ENCODE data around the gene GTF3C4.
"Not testable (repeated sequence)": the region's sequence is repeated elsewhere in the genome, so short reads cannot be mapped to it uniquely, and the experiment has no call there.

GTF3C4 gene

DNA sequence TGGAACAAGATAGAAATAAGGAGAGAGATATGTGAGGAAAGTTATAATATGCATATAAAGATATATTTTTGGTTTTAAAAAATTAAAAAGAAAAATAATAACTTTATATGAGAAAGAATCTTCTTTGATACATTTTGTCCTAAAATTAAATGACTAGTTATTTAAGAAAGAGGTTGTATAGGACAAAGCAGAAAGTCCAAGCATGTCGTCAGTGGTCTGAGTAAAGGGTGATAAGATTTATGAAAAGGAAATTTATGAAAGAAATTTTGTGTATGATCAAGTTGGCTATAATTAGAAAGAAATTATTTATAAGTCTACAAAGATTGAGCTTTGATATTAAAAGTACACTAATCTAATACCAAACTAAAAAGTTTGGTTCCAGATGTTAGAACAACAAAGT is 32.0 kb downstream of the GTF3C4 start:
- no peak for DNase-seq

DNA sequence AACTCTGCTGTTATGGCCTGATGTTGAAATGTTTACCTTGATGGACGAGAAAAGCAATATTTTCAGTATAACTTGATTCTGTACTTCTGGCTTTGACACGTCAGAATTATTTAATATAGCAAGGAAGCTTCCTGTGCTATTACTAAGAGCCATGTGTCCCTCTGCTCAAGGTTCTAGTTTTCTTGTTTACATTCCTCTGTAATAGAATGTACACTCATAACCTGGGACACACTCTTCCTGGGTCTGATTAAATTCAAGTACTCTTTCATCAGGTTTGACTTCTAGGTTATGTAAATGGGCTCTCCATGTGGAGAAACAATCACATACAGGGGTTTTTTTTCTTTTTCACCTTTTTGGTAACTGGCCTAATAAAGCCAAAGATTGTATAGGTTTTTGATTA is 33.1 kb downstream of the GTF3C4 start:
- DNase-seq: no peak

DNA sequence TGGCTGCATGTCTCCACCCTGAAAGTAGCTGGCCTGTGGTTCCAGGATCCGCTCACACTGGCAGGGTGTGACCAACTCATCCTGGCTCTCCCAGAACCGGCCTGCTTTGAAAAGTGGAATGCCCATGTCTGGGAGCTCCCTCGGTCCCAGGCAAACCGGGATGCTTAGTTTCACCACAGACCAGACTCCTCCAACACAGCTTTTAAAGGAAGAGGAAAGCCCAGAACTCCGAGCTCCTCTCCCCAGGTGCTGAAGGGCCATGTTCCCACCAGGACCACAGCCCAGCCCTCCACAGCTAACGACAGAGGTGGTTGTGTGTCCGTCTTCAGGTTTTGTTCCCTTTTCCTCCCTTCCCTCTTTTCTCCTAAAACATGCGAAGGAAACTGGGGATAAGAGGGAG is 38.0 kb downstream of the GTF3C4 start:
- DNase-seq: no peak

DNA sequence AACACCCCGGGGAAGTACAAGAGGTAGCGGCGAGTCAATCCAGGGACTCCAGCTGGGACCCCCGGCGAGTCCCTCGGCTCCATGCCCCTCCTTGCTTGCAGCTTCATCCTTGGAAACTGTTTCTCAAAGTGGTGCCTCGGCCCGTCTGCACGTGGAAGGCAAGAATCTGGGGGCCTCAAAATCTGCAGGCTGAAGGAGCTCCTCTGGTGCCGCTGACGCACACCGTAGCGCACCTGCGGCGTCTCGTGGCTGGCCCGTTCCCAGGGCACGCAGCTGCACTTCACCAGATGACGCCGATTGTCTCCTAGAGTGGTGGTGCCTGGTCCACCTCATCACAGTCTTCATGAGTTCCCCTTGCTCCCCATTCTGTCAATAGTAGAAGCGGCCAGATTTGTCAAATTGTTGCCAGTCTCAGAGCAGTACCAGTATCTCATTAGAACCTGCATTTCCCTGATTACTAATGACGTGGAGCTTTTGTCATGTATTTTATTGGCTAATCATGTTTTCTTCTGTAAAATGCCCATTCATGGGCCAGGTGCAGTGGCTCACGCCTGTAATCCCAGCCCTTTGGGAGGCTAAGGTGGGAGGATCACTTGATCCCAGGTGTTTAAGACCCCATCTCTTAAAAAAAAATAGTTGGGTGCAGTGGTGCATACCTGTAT is 38.6 kb downstream of the GTF3C4 start:
- DNase-seq: no peak

DNA sequence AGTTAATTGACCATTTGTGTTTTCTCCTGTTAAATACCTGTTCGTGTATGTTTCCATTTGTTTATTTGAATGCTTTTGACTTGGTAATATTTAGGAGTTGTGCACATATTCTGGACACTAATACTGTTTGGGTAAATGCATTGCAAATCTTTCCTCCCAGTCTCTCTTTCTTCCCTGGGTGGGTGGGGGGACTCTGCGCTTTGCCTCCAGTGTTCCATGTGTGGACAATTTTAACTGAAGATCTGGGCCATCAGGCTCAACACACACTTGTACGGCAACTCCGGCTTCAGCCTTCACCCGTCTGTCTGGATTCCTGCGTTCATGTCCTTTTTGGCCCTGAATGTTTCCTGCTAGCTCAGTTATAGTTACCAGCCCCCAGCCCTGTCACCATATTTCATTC is 40.1 kb downstream of the GTF3C4 start:
- DNase-seq: no peak

DNA sequence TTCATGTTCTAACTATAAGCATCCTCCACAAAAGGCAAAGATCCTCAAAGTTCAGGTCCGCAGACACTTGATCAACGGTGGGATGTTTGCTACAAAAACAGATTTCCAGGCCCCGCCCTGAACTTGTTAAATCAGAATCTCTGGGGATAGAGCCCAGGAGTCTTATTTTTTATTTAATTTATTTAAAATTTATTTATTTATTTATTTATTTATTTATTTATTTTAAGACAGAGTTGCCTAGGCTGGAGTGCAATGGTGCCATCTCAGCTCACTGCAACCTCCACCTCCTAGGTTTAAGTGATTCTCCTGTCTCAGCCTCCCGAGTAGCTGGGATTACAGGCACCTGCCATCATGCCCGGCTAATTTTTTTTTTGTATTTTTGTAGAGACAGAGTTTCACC is 40.9 kb downstream of the GTF3C4 start:
- DNase-seq: not testable (repeated sequence)

DNA sequence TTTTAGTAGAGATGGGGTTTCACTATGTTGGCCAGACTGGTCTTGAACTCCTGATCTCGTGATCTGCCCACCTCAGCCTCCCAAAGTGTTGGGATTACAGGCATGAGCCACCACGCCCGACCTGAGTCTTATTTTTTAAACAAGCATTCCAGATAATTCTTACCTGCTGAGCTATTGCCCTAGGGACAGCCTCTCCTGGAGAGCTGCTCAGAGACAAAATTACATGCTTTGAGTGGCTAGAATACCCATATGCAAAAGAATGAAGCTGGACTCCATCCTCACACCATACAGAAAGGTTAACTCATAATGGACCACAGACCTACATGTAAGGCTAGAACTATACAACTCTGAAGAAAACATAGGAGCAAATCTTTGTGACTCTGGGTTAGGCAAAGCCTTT is 41.6 kb downstream of the GTF3C4 start:
- no peak for DNase-seq

DNA sequence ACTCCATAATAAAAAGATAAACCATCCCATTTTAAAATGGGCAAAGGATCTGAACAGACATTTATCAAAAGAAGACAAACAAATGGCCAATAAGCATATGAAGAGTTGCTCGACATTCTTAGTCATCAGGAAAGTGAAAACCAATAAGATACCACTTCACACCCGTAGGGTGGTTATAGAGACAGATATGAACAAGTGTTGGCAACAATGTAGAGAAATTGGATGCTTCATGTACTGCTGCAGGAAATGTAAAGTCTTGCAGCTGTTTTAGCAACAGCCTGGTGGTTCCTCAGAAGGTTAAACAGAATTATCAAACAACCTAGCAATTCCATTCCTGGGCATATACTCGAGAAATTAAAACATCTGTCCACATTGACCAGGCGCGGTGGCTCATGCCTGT is 42.5 kb downstream of the GTF3C4 start:
- DNase-seq: no peak

DNA sequence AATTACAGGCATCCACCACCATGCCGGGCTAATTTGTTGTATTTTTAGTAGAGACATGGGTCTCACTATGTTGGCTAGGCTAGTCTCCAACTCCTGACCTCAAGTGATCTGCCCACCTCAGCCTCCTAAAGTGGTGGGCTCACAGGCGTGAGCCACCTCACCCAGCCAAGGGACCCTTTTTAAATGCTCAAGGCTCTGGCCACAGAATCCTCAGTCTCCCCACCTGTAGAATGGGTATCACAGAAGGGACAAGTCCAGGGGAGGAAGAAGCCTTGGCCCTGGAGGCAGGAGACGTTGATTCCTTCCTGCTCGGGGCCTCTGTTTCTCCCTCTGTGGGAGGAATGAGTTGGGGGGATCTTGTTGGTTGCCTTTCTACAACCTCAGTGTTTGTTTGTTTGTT is 45.7 kb downstream of the GTF3C4 start:
- DNase-seq: no peak

DNA sequence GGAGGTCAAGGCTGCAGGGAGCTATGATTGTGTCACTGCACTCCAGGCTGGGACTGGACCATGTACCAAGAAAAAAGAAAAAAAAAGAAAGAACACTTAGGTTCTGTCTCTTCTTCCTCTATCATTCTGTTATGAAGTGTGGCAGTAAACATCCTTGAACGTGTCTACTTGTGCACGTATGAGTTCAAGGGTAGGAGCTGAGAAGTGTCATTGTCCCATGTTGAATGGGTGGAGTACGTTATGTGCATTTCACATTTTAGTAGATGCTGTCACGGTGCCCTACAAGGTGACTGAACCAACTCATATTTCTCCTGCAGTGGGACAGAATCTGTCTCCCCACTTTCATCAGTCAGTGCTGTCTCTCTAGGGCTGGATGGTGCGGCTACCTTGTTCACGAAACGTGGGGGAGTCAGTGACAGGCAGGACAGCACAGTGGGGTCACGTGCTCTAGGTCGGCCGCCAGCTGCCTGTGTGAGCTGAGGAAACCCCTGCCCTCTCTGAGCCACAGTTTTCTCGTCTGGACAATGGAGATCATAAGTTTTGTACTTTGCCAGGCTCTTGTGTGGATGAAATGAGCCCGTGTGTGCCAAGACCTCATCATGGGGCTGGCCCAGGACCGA is 47.2 kb downstream of the GTF3C4 start:
- DNase-seq: no peak

DNA sequence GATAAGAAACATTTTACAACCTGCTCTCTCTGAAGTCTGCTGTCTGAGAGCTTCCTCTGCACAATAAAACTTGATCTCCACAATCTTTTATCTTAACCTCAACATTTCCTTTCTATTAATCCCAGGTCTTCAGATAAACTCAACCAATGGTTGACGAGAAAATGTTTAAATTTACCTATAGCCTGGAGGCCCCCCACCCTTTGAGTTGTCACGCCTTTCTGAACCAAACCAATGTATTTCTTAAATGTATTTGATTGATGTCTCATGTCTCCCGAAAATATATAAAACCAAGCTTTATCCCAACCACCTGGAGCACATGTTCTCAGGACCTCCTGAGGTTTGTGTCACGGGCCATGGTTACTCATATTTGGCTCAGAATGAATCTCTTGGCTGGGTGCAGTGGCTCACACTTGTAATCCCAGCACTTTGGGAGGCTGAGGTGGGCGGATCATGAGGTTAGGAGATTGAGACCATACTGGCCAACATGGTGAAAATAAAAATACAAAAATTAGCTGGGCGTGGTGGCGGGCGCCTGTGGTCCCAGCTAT is 48.2 kb downstream of the GTF3C4 start:
- DNase-seq: not testable (repeated sequence)

DNA sequence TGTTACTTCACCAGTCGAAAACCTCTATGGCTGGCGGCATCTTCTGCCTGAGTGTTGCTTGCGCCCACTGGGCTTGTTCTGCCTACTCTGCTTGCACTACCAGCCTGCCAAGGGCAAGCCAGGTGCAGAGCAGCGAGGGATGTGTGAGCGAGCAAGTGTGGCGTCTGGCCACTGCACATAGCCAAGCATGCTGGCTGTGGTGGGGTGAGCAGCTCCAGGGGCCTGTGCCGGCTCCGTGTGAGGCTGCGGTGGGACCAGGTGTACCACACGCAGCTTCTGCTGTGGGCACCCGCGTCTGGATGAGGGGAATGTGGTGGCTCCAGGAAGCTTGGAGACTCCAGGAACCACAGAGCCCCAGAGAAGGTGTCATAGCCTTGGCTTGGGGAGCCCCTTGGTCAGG is 51.4 kb downstream of the GTF3C4 start:
- DNase-seq: no peak

DNA sequence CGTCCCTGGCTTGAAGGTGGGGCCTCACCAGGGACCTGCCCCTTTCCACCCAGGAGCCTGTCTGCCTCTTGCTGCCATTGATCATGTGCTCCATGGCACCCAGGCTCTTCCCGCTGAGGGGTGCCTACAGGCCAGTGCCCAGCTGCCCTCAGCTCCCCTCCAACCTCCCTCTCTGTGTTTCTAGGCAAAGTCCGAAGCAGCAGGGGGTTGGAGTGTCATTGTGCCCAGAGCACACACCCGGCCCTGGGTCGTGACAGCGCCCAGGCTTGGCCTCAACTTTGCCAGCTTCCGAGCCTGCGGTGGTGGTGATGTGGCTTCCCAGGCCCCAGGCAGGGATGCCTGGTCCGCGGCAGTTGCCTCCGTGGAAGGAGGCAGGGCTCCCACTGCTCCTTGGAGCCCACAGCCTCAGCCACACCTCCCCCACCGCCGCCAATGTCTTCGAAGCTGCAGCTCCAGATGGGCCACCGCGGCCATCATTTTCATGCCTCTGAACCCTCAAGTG is 52.4 kb downstream of the GTF3C4 start:
- DNase-seq: no peak

DNA sequence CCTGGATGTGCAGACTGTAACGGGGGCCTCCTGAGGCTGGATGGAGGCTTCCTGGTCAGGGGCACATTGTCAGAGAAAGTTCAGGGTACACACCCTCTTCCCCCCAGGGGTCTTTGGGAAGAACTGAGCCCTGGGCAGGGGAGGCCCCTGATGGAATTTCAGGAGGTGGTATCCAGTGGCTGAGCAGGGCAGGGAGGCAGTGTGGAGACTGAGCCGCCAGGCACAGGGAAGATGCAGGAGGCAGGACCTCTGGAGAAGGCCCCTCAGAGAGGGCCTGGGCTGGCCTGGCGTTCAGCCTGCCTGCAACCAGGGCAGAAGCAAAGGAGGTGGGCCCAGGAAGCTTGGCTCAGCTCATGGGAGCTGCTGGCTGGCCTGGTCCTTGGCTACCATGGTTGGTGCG is 53.5 kb downstream of the GTF3C4 start:
- DNase-seq: no peak

DNA sequence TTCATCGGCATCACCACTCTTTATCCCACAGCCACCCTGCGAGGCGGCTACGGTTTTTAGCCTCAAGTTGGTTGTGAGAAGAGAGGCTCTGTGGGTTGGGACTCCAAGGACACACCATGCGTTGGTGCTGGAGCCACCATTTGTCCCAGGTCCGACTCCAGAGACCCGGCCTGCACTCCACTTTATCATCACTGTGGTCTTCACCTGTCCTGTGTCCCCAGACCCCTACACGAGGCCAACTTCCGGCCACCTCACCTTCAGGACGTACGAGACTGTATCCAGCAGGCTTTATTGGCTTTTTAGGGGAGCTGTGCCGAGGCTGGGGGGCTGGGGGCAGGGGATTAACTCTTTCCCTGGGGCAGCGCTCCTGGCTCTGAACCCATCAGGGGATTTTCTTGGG is 55.0 kb downstream of the GTF3C4 start:
- DNase-seq: no peak

DNA sequence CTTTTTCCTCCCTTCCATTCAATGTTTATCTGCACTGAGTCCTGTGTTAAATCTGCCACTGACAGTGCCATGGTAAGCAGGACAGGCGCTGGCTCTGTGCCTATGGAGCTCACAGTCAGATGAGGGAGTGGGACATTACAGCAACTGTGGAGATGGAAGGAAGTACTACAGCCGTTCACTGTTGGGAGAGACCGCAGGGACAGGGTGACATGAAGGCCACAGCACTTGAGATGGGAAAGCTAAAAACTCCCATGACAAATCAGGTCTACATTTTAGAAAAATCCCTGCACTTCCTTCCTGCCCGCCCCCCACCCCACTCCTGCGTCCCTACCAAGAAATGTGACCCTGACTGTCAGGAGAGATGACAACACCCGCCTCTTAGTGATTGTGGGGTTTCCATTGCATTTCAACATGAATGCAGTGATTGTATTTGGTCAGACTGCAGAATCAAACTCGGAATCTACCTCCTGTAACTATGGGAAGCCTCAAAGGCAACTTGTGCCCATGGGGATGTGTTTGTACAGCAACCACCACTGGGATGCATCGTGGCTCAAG is 56.4 kb downstream of the GTF3C4 start:
- DNase-seq: no peak

DNA sequence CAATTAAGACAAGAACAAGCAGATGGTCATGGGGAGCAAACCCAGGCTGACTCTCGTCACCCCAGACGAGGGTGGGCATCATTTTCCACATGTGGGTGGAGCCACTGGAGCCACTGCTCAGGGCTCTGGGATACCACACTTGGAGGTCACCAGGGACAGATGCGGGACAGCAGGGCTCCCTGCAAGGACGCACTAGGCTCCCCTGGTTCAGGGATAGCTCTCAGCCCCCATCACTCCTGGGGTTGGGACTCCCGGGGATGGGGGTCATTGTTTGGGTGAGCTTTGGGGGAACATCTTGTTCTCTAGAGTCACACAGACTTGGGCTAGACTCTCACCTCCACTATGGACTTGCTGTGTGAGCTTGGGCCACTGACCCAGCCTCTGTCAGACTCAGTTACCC is 57.8 kb downstream of the GTF3C4 start:
- no peak for DNase-seq

DNA sequence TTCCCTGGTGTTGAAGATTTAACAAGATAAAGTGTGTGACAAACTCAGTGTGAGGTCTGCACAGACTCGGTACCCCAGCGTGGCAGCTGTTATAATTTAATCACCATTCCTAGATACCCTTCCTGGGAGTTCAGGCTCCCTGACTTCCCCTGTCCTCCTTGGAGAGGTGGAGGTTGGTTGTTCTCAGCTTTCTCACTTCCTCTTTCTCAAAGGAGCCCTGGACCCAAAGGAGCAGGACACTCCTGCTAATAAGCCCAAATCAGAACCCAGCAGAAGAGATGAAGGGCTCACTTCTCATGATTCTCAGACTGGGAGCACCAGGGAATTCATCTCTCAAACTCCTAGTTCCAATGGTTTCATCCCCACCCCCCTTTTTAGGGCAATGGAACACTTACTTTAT is 58.2 kb downstream of the GTF3C4 start:
- no peak for DNase-seq

DNA sequence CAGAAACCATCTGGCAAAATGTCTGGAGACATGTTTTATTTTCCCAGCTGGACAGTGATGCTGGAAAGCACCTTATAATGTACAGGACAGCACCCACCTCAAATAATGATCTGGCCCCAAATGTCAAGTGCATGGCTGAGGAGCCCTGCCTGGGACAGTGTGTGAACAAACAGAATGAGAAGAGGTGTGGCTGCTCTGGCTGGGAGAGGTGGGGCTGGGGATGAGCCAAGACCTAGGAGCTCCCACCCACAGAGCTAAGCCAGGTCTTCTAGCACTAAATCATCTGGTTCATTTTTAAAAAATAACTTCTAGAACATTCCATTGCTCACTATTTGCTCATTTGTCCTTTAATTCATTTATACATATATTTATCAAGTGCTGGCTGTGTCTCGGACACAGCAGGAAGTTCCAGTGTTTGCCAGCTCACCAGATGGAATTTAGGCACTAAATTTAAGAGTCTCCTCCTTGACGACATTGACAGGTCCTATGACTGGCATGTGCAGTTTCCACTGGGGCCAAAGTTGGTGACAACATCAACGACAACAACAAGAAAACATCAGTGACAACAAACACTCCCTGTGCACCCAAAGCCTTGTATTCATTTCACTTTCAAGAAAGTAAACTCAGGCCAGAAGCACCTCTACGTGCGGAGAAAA is 59.1 kb downstream of the GTF3C4 start:
- no peak for DNase-seq

DNA sequence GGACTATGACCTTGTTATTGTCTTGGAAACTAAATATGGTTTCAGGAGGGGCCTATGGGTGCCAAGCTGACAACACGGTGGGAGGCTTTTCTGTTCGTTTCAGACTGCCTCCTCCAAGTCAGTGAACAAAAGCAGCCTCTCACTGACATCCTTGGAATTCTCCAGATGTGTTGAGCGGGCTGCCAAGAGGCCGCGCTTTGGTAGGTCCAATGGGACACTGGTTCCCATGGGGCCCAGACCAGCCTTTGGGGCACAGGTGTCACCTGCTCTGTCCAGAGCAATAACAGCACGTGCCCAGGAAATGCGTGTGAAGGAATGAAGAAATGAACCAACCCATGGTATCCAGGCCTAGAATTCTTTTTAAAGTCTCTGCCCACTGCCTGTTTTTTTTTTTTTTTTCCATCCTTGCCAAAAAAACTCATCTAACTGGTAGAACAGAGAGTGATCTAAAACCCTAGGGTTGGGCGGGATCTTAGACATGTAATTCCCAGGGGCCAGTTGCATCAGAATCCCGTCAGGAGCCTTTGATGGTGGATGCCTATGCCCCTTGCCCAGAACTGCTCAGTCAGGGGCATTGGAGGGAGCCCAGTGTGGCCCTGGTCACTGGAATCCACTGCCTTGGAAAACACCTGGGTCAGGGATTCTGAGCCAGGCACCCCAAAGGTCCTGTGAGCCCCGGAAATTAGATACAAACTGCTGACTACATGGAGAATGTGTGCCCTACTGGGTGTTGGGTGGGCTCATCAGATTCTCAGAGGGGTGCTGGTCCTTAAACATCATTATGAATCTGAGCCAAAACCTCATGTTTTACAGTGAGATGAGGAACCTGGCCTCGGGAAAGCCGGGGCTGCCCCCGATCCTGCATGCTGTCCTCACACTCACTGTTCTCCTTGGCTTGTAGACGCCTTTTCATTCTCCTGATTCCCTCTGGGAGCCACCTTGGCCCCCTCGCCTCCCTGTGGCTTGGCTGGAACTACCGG is 60.1 kb downstream of the GTF3C4 start:
- DNase-seq: no peak

DNA sequence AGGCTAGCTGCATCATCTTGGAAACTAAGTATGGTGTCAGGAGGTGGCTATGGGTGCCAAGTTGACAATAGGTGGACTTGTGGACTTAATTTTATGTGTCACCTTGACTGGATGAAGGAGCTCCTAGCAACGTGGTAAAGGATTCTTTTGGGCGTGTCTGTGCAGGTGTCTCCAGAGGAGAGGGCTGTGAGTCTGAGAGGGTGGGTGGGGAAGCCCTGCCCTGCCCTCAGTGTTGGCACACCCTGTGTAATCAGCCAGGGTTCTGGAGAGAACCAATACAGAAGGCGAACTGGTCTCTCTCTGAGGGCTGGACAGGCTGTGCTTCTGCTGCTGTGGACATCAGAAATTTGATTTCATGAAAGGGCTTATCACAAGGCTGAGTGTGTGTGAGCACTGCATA is 61.0 kb downstream of the GTF3C4 start:
- no peak for DNase-seq
